ENCODE results near the gene RSPO3.

The RSPO3 gene

DNA sequence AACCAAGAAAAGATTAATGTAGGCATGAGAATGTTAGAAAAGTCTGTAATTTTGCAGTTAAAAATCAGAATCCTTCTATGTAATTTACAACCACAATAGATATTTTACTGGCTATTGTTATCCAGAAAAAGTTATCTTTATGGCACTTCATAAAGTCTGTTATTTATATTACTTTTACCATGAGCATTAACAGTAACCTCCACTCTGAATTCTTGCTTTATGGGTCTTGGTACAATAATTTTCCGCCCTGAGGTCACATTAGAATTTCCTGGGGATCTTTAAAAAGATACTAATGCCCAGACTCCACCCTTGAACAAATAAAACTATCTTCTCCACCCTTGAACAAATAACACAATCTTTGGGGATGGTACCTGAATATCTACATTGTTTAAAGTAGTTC, 9.6 kb downstream of the RSPO3 start:
- TF ChIP-seq, protein P1, sequence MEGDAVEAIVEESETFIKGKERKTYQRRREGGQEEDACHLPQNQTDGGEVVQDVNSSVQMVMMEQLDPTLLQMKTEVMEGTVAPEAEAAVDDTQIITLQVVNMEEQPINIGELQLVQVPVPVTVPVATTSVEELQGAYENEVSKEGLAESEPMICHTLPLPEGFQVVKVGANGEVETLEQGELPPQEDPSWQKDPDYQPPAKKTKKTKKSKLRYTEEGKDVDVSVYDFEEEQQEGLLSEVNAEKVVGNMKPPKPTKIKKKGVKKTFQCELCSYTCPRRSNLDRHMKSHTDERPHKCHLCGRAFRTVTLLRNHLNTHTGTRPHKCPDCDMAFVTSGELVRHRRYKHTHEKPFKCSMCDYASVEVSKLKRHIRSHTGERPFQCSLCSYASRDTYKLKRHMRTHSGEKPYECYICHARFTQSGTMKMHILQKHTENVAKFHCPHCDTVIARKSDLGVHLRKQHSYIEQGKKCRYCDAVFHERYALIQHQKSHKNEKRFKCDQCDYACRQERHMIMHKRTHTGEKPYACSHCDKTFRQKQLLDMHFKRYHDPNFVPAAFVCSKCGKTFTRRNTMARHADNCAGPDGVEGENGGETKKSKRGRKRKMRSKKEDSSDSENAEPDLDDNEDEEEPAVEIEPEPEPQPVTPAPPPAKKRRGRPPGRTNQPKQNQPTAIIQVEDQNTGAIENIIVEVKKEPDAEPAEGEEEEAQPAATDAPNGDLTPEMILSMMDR (IDR thresholded peaks at IDR 0.05) = no peak
- Histone ChIP-seq H3K4me3 (no peak overlapping the region), H3K27ac (no peak overlapping the region)
- DNase-seq (ENCODE audit: low spot score) = no peak

GRCh38 chr6:127129251-127129650, 10.8 kb downstream of the RSPO3 start:
- DNase-seq (ENCODE audit: low spot score) = no peak
- Histone ChIP-seq H3K4me3 (no peak overlapping the region), H3K27ac (no peak overlapping the region)
- TF ChIP-seq, protein P1 (IDR thresholded peaks at IDR 0.05) = no peak

- no peak overlapping the region for H3K4me3 ChIP-seq
- DNase-seq (ENCODE audit: low spot score) = no peak
- TF ChIP-seq, protein P1 (IDR thresholded peaks at IDR 0.05) = no peak
- H3K27ac ChIP-seq = no peak overlapping the region
Observed at GRCh38 chr6:127131275-127131674, 12.8 kb downstream of the RSPO3 start.

- TF ChIP-seq, protein P1 (IDR thresholded peaks at IDR 0.05) = no peak
- no peak for DNase-seq (ENCODE audit: low spot score)
- no peak overlapping the region for H3K4me3 ChIP-seq
- no peak overlapping the region for H3K27ac ChIP-seq
Observed at GRCh38 chr6:127131772-127132376, 13.4 kb downstream of the RSPO3 start.

DNA sequence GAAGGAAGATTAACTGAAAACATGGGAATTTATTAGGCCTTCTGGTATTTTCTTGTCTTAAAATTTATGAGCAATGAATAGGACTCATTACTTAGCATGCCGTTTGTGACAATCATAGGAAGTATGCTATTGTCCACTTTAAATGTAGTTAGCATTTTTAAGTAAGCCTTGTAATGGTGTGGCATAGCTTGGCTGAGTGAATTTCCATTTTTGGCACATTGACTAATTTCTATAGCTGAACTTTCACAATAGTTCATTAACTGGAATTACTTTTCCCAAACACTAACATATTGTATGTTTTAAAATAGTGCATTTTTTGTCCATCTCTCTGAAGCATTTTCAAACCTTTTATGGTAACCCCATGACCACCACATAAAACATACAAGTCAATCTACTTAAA, 15.7 kb downstream of the RSPO3 start:
- TF ChIP-seq, protein P1 (IDR thresholded peaks at IDR 0.05) = no peak
- no peak overlapping the region for H3K4me3 ChIP-seq
- no peak for DNase-seq (ENCODE audit: low spot score)

GRCh38 chr6:127136786-127137185, 18.3 kb downstream of the RSPO3 start:
- TF ChIP-seq, protein P1 (IDR thresholded peaks at IDR 0.05) = no peak
- Histone ChIP-seq H3K27ac (no peak overlapping the region), H3K4me3 (no peak overlapping the region)
- no peak for DNase-seq (ENCODE audit: low spot score)

More for the DNA sequence above, 15.7 kb downstream of the RSPO3 start:
- H3K27ac ChIP-seq = no peak overlapping the region

GRCh38 chr6:127146932-127147331, 28.5 kb downstream of the RSPO3 start:
- Histone ChIP-seq H3K27ac (no peak overlapping the region), H3K4me3 (no peak overlapping the region)
- DNase-seq (ENCODE audit: low spot score) = no peak
- TF ChIP-seq, protein P1 (IDR thresholded peaks at IDR 0.05) = no peak

Data from coronary artery (tissue), 2 donors.